ENCODE measurements around the gene MDGA2. TPM values are rescaled to one million over a fixed set of nuclear protein-coding genes. Genes with fewer than 3 reads are reported as not detected.

Gene MDGA2
- total and polyA plus RNA-seq, 9 of the 15 experiments (the other 6 are each of a cell fraction or from before 2014, with no cell fraction given) = 0.01 to 0.18 (median 0.03) TPM; not detected in 5

- no peaks in the 10 kb centered on the region for H3K9me1 ChIP-seq (ENCODE audit: control insufficient read depth, insufficient read depth, low read length)
- 0% methylated on average over 4 of the region's 4 CpGs for WGBS (ENCODE audit: insufficient coverage, low coverage, missing lambda C conversion rate)
- no peaks in the 10 kb centered on the region for H3K9me3 ChIP-seq (replicated peaks; ENCODE audit: control insufficient read depth, insufficient read depth, low read depth, low read length)
- no peak overlapping the region for H3K4me3 ChIP-seq
- H3K27ac ChIP-seq (ENCODE audit: extremely low read depth, low read depth, low read length) = no peak overlapping the region
- no peak for TF ChIP-seq HNRNPUL1 (IDR thresholded peaks at IDR 0.05; ENCODE audit: low read length)
- no peak for TF ChIP-seq ZNF507 (tag; conservative IDR thresholded peaks at IDR 0.05)
- no peak for TF ChIP-seq TARDBP (IDR thresholded peaks at IDR 0.05)
- no peak for TF ChIP-seq GATAD2A (IDR thresholded peaks at IDR 0.05)
- no peak for TF ChIP-seq CREB3L1 (IDR thresholded peaks at IDR 0.05; ENCODE audit: borderline replicate concordance, low read depth)
- TF ChIP-seq CGGBP1 (CRISPR knock-in tag; IDR thresholded peaks at IDR 0.05) = no peak
- no peak for TF ChIP-seq PTTG1 (tag; IDR thresholded peaks at IDR 0.05; ENCODE audit: low read depth)
- TF ChIP-seq ZNF165 (CRISPR knock-in tag; IDR thresholded peaks at IDR 0.05; ENCODE audit: borderline replicate concordance) = no peak
- no peak for TF ChIP-seq FOSL1 (tag; conservative IDR thresholded peaks at IDR 0.05)
- no peak for TF ChIP-seq LARP7 (IDR thresholded peaks at IDR 0.05)
- no peak for TF ChIP-seq ELF2 (CRISPR knock-in tag; IDR thresholded peaks at IDR 0.05)
- TF ChIP-seq ZNF224 (CRISPR knock-in tag; IDR thresholded peaks at IDR 0.05) = no peak
- TF ChIP-seq RREB1 (CRISPR knock-in tag; IDR thresholded peaks at IDR 0.05) = no peak
- no peak for TF ChIP-seq SP1 (CRISPR knock-in tag; IDR thresholded peaks at IDR 0.05)
- TF ChIP-seq MIER1 (IDR thresholded peaks at IDR 0.05; ENCODE audit: low read depth) = no peak
- no peak overlapping the region for H3K9ac ChIP-seq (ENCODE audit: insufficient read depth in 1 of 2, low read depth in 2 of 2, low read length in 2 of 2)
- H3K27me3 ChIP-seq (ENCODE audit: control insufficient read depth in 2 of 2, insufficient read depth in 2 of 2, low read length in 2 of 2) = no peaks in the 10 kb centered on the region
- ChIA-PET POLR2A (no interaction called here), CTCF (ENCODE audit: low intra/inter-chr PET ratio) (no interaction called here)
- BruUV-seq (replicated peaks) = no TSS peak
- no peak overlapping the region for H2AFZ ChIP-seq (ENCODE audit: low read depth, low read length)
- in situ Hi-C loops (cut with MboI) = no loop called here
- H4K20me1 ChIP-seq (replicated peaks; ENCODE audit: control insufficient read depth, insufficient read depth, low read length) = no peaks in the 10 kb centered on the region
- intact Hi-C loops (cut with micrococcal nuclease) = no loop called here
- no peaks in the 10 kb centered on the region for H3K79me2 ChIP-seq (ENCODE audit: control insufficient read depth, insufficient read depth, low read length)
- no peaks in the 10 kb centered on the region for H3K4me1 ChIP-seq (replicated peaks in 1 of 2; ENCODE audit: control insufficient read depth in 2 of 2, insufficient read depth in 2 of 2, low read length in 2 of 2)
- H3K36me3 ChIP-seq (ENCODE audit: control insufficient read depth, insufficient read depth, low read length) = no peaks in the 10 kb centered on the region
- no peak for FAIRE-seq
- H3K4me2 ChIP-seq (ENCODE audit: insufficient read depth, low read length) = no peak overlapping the region
- no peak for DNase-seq (ENCODE audit: extremely low read depth in 1 of 4, low spot score in 3 of 4)
- no peak for ATAC-seq
These were observed 404.7 kb downstream of the MDGA2 start for GRCh38 chr14:47270715-47271114.

All from K562 (cell line).